HG02840 (cell line): Measurements from ENCODE around the gene FAM184A.

Experiments used
- ATAC-seq: cut with Tn5 transposase; IDR thresholded peaks from one replicate; pipeline ENCODE4 v1.9.1; 2021; ENCODE audit warnings: mild to moderate bottlenecking, moderate library complexity, moderate number of reproducible peaks; ENCODE audit not compliant: unreplicated experiment, low FRiP score

The FAM184A gene

GRCh38 chr6:119060255-119060907 lies 18.1 kb downstream of the FAM184A start:
- ATAC-seq: no peak

- no peak for ATAC-seq
Observed at GRCh38 chr6:119055069-119055468, 23.4 kb downstream of the FAM184A start.

- ATAC-seq: no peak
Observed at GRCh38 chr6:119052987-119053386, 25.5 kb downstream of the FAM184A start.

- ATAC-seq: no peak
Observed at GRCh38 chr6:119052292-119052889, 26.1 kb downstream of the FAM184A start.

- ATAC-seq: no peak
Observed at GRCh38 chr6:119044255-119044654, 34.2 kb downstream of the FAM184A start.

GRCh38 chr6:119043783-119044182 lies 34.7 kb downstream of the FAM184A start:
- ATAC-seq: no peak

GRCh38 chr6:119043265-119043664 lies 35.2 kb downstream of the FAM184A start:
- ATAC-seq: no peak

- no peak for ATAC-seq
Observed at GRCh38 chr6:119040636-119041035, 37.8 kb downstream of the FAM184A start.

GRCh38 chr6:119040229-119040628 lies 38.2 kb downstream of the FAM184A start:
- no peak for ATAC-seq

GRCh38 chr6:119037941-119038623 lies 40.4 kb downstream of the FAM184A start:
- ATAC-seq: no peak

GRCh38 chr6:119037264-119037663 lies 41.2 kb downstream of the FAM184A start:
- ATAC-seq: no peak

- ATAC-seq: no peak
Observed at GRCh38 chr6:119036081-119036480, 42.4 kb downstream of the FAM184A start.

GRCh38 chr6:119035459-119035858 lies 43.0 kb downstream of the FAM184A start:
- no peak for ATAC-seq

GRCh38 chr6:119034827-119035458 lies 43.5 kb downstream of the FAM184A start:
- no peak for ATAC-seq

GRCh38 chr6:119032428-119032827 lies 46.0 kb downstream of the FAM184A start:
- ATAC-seq: no peak

- ATAC-seq: no peak
Observed at GRCh38 chr6:119030759-119031158, 47.7 kb downstream of the FAM184A start.

- ATAC-seq: no peak
Observed at GRCh38 chr6:119028091-119028490, 50.4 kb downstream of the FAM184A start.

- no peak for ATAC-seq
Observed at GRCh38 chr6:119027465-119027864, 51.0 kb downstream of the FAM184A start.

- ATAC-seq: no peak
Observed at GRCh38 chr6:119026822-119027221, 51.6 kb downstream of the FAM184A start.

- no peak for ATAC-seq
Observed at GRCh38 chr6:119025793-119026192, 52.7 kb downstream of the FAM184A start.

- no peak for ATAC-seq
Observed at GRCh38 chr6:119024111-119024510, 54.4 kb downstream of the FAM184A start.
